Body of pancreas (tissue), 4 donors: ENCODE data around the gene BCR.

Source experiments
- CTCF ChIP-seq, 7 experiments: fragments of 450-650 bp in 4 of 7; fragments of 200-600 bp in 3 of 7; sonication (generic) in 3 of 7; IDR thresholded peaks; one replicate each; pipeline ENCODE4 v1.5.1; 2016 to 2019; ENCODE audit warnings: antibody characterized with exemption in 7 of 7
- POLR2A ChIP-seq, 3 donors: fragments of 450-650 bp; IDR thresholded peaks; one replicate each; pipeline ENCODE4 v1.6.1; 2016; ENCODE audit warnings: antibody characterized with exemption in 3 of 3, mild to moderate bottlenecking in 2 of 3

- TF ChIP-seq POLR2A (IDR thresholded peaks at IDR 0.05), result no peak
- no peak for TF ChIP-seq CTCF (IDR thresholded peaks at IDR 0.05)
These were observed 16.2 kb upstream of the BCR start for GRCh38 chr22:23164091-23164490.
